ENCODE measurements around the gene CRACR2A. TPM values are rescaled to one million over a fixed set of nuclear protein-coding genes. Genes with fewer than 3 reads are reported as not detected.

CRACR2A gene
- total and polyA plus RNA-seq, 2 donors from 2014 or later: 0.22 to 6.1 TPM

DNA sequence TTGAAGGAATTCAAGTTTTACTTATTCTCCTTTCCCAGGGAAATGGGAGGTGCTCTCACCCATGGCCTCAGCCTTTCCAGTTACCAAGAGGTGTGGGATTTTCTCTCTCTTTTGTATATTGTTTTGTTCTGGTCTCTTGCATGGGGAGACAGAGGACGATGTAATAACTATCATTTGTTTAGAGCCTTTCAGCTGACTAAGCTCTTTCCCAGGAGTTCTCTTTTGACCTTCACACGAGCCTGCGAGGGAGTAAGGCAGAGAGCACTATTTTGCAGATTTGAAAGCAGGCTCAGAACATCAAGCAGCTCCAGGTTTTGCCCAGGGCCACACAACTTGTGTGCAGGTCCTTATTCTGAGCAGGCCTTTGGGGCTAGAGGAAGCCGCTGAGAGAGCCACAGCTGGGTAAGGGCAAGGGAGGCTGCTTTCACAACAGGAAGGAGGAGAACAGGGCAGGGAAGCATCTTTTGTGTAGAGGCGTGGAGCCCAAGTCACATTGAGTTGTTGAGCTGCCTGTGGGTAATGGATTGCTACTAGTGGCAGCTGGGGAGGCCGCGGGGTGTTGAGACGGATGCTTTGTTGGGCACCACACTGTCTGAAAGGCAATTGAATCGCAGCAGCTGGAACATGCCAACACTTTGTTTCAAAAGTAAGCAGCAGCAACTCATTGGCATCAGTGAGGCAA is 145.7 kb downstream of the CRACR2A start:
- Histone ChIP-seq H3K36me3 (ENCODE audit: control insufficient read depth in 2 of 3, insufficient read depth in 3 of 3, low read length in 3 of 3) (no peaks in the 10 kb centered on the region), H3K27ac (ENCODE audit: low read depth in 2 of 2, low read length in 2 of 2) (no peak overlapping the region), H3K9me3 (ENCODE audit: control insufficient read depth in 2 of 3, insufficient read depth in 1 of 3, low read length in 3 of 3) (no peaks in the 10 kb centered on the region), H3K4me3 (ENCODE audit: low read length in 3 of 3) (no peak overlapping the region), H3K27me3 (ENCODE audit: control insufficient read depth, insufficient read depth, low read length) (no peaks in the 10 kb centered on the region), H3K9ac (ENCODE audit: low read length in 3 of 3) (no peak overlapping the region), H3K4me1 (ENCODE audit: control insufficient read depth in 2 of 3, insufficient read depth in 2 of 3, low read depth in 1 of 3, low read length in 3 of 3) (no peaks in the 10 kb centered on the region)
- intact Hi-C loops (cut with DNase I): no loop called here
- FAIRE-seq (no peak), DNase-seq (no peak)
- TF ChIP-seq, protein P1, sequence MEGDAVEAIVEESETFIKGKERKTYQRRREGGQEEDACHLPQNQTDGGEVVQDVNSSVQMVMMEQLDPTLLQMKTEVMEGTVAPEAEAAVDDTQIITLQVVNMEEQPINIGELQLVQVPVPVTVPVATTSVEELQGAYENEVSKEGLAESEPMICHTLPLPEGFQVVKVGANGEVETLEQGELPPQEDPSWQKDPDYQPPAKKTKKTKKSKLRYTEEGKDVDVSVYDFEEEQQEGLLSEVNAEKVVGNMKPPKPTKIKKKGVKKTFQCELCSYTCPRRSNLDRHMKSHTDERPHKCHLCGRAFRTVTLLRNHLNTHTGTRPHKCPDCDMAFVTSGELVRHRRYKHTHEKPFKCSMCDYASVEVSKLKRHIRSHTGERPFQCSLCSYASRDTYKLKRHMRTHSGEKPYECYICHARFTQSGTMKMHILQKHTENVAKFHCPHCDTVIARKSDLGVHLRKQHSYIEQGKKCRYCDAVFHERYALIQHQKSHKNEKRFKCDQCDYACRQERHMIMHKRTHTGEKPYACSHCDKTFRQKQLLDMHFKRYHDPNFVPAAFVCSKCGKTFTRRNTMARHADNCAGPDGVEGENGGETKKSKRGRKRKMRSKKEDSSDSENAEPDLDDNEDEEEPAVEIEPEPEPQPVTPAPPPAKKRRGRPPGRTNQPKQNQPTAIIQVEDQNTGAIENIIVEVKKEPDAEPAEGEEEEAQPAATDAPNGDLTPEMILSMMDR (IDR thresholded peaks at IDR 0.05; ENCODE audit: borderline replicate concordance, extremely low read depth, insufficient read depth): no peak

- Histone ChIP-seq H3K27me3 (ENCODE audit: control insufficient read depth, insufficient read depth, low read length) (no peaks in the 10 kb centered on the region), H3K27ac (ENCODE audit: low read depth in 2 of 2, low read length in 2 of 2) (no peak overlapping the region), H3K36me3 (ENCODE audit: control insufficient read depth in 2 of 3, insufficient read depth in 3 of 3, low read length in 3 of 3) (no peaks in the 10 kb centered on the region), H3K9me3 (ENCODE audit: control insufficient read depth in 2 of 3, insufficient read depth in 1 of 3, low read length in 3 of 3) (no peaks in the 10 kb centered on the region), H3K4me1 (ENCODE audit: control insufficient read depth in 2 of 3, insufficient read depth in 2 of 3, low read depth in 1 of 3, low read length in 3 of 3) (no peaks in the 10 kb centered on the region), H3K4me3 (ENCODE audit: low read length in 3 of 3) (no peak overlapping the region), H3K9ac (ENCODE audit: low read length in 3 of 3) (no peak overlapping the region)
- DNase-seq (no peak), FAIRE-seq (no peak)
- intact Hi-C loops (cut with DNase I): no loop called here
- TF ChIP-seq, protein P1 (IDR thresholded peaks at IDR 0.05; ENCODE audit: borderline replicate concordance, extremely low read depth, insufficient read depth): no peak
Measured at GRCh38 chr12:3606128-3606527, 146.8 kb downstream of the CRACR2A start.

DNA sequence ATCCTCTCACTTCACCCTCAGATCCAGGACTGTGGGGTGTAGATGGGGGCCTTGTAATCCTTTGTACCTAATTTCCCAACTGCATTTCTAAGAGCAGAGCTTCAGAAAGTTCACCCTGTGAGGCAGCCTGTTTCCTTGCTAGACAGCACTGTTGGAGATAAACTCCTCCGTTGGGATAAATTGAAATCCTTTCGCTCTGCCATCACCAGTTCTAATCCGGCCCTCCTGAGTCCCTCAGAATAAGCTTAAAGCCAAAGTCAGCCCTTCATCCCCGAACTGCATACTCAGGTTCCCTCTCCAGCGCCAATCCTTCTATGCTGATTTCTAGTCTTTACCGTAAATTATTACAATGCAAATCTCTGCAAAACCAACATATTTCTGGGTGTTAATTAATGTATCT is 147.2 kb downstream of the CRACR2A start:
- no peaks in the 10 kb centered on the region for H3K4me1 ChIP-seq (ENCODE audit: control insufficient read depth in 2 of 3, insufficient read depth in 2 of 3, low read depth in 1 of 3, low read length in 3 of 3)
- no peak overlapping the region for H3K4me3 ChIP-seq (ENCODE audit: low read length in 3 of 3)
- H3K9ac ChIP-seq (ENCODE audit: low read length in 3 of 3): no peak overlapping the region
- FAIRE-seq (no peak), DNase-seq (no peak)
- no peaks in the 10 kb centered on the region for H3K27me3 ChIP-seq (ENCODE audit: control insufficient read depth, insufficient read depth, low read length)
- no peaks in the 10 kb centered on the region for H3K36me3 ChIP-seq (ENCODE audit: control insufficient read depth in 2 of 3, insufficient read depth in 3 of 3, low read length in 3 of 3)
- no peak overlapping the region for H3K27ac ChIP-seq (ENCODE audit: low read depth in 2 of 2, low read length in 2 of 2)
- intact Hi-C loops (cut with DNase I): no loop called here
- TF ChIP-seq, protein P1 (IDR thresholded peaks at IDR 0.05; ENCODE audit: borderline replicate concordance, extremely low read depth, insufficient read depth): no peak
- H3K9me3 ChIP-seq (ENCODE audit: control insufficient read depth in 2 of 3, insufficient read depth in 1 of 3, low read length in 3 of 3): no peaks in the 10 kb centered on the region
